GM23338 (cell line): ENCODE measurements around the gene NKAIN2. TPM values are rescaled to one million over a fixed set of nuclear protein-coding genes. Genes with fewer than 3 reads are reported as not detected.

Experiments
- ATAC-seq: fragments of 200-7000 bp; cut with Tn5 transposase; 3 replicates; pipeline ENCODE4 v1.9.1; 2020
- DNase-seq: peaks from one replicate; pipeline ENCODE4 v3.0.0-alpha.2; 2015; ENCODE audit warnings: low spot score
- H2AFZ ChIP-seq: fragments of 200-600 bp; sonication (generic); 2 replicates; pipeline ENCODE4 v1.8.0; 2016; ENCODE audit warnings: antibody characterized with exemption, mild to moderate bottlenecking, moderate library complexity
- H3F3A ChIP-seq: fragments of 200-600 bp; sonication (generic); replicated peaks from 2 replicates; pipeline ENCODE4 v1.8.0; 2017; ENCODE audit warnings: antibody characterized with exemption, mixed run types, low read depth
- H3K27ac ChIP-seq: fragments of 200-600 bp; sonication (generic); 2 replicates; pipeline ENCODE4 v1.6.1; 2016; ENCODE audit warnings: low read depth
- H3K27me3 ChIP-seq: fragments of 200-600 bp; sonication (generic); 2 replicates; pipeline ENCODE4 v1.8.0; 2016; ENCODE audit warnings: mild to moderate bottlenecking, mixed run types, moderate library complexity; ENCODE audit not compliant: insufficient read depth
- H3K36me3 ChIP-seq: fragments of 200-600 bp; sonication (generic); 2 replicates; pipeline ENCODE4 v1.8.0; 2016; ENCODE audit warnings: mild to moderate bottlenecking; ENCODE audit not compliant: insufficient read depth
- H3K4me1 ChIP-seq: fragments of 200-600 bp; sonication (generic); 2 replicates; pipeline ENCODE4 v1.8.0; 2016; ENCODE audit warnings: mild to moderate bottlenecking, moderate library complexity; ENCODE audit not compliant: insufficient read depth
- H3K4me2 ChIP-seq: fragments of 200-600 bp; sonication (generic); 2 replicates; pipeline ENCODE4 v1.7.1; 2017; ENCODE audit warnings: mixed run types
- H3K4me3 ChIP-seq: fragments of 200-600 bp; sonication (generic); 2 replicates; pipeline ENCODE4 v1.6.1; 2016; ENCODE audit warnings: mixed run types
- H3K79me2 ChIP-seq: fragments of 200-600 bp; sonication (generic); replicated peaks from 2 replicates; pipeline ENCODE4 v1.8.0; 2017; ENCODE audit warnings: mild to moderate bottlenecking; ENCODE audit not compliant: insufficient read depth
- H3K9me2 ChIP-seq: fragments of 200-600 bp; sonication (generic); 2 replicates; pipeline ENCODE4 v1.8.0; 2017; ENCODE audit not compliant: insufficient read depth
- H4K20me1 ChIP-seq: fragments of 200-600 bp; sonication (generic); replicated peaks from 2 replicates; pipeline ENCODE4 v1.8.0; 2017; ENCODE audit warnings: mild to moderate bottlenecking; ENCODE audit not compliant: insufficient read depth
- H3K27ac Mint-ChIP-seq: 2 replicates; pipeline ENCODE4 v1.8.0; 2020; ENCODE audit warnings: inconsistent platforms, mild to moderate bottlenecking, moderate library complexity, mixed read lengths
- H3K27me3 Mint-ChIP-seq: 3 replicates; pipeline ENCODE4 v1.8.0; 2022; ENCODE audit warnings: low read depth, mild to moderate bottlenecking, moderate library complexity, mixed read lengths, inconsistent platforms; ENCODE audit not compliant: insufficient read depth, poor library complexity
- H3K36me3 Mint-ChIP-seq: 3 replicates; pipeline ENCODE4 v1.8.0; 2021; ENCODE audit warnings: low read depth, mild to moderate bottlenecking, inconsistent platforms, moderate library complexity, mixed read lengths
- H3K4me1 Mint-ChIP-seq: 3 replicates; pipeline ENCODE4 v1.8.0; 2020; ENCODE audit warnings: mild to moderate bottlenecking, inconsistent platforms, mixed read lengths
- H3K4me3 Mint-ChIP-seq: 3 replicates; pipeline ENCODE4 v1.8.0; 2021; ENCODE audit warnings: moderate library complexity, mild to moderate bottlenecking, inconsistent platforms, mixed read lengths
- H3K9me3 Mint-ChIP-seq: 3 replicates; pipeline ENCODE4 v1.8.0; 2020; ENCODE audit warnings: moderate library complexity, mild to moderate bottlenecking, inconsistent platforms, mixed read lengths
- CREB1 ChIP-seq: fragments of 250-450 bp; sonication (Bioruptor Pico); IDR thresholded peaks from 2 replicates; pipeline ENCODE4 v1.5.0; 2020; ENCODE audit warnings: low read depth, mild to moderate bottlenecking, moderate library complexity
- EZH2 ChIP-seq: fragments of 200-600 bp; sonication (generic); IDR thresholded peaks from one replicate; pipeline ENCODE4 v1.8.0; 2017; ENCODE audit warnings: antibody characterized with exemption, mild to moderate bottlenecking, low read depth; ENCODE audit not compliant: unreplicated experiment
- NANOG ChIP-seq: IDR thresholded peaks from 2 replicates; pipeline ENCODE4 v1.6.1; 2016; ENCODE audit warnings: antibody characterized with exemption, borderline replicate concordance
- STAT1 ChIP-seq: IDR thresholded peaks from one replicate; pipeline ENCODE4 v1.6.1; 2016; ENCODE audit warnings: antibody characterized with exemption; ENCODE audit not compliant: unreplicated experiment
- polyA plus RNA-seq: library from polyadenylated mRNA; unstranded; fragments of >200 nt; fragmentation: Nextera tagmentation; extraction: Ambion mirVana; gene quantifications from 2 replicates; pipeline ENCODE4 v1.2.1, GENCODE V29; 2016
- total RNA-seq: library from RNA; depleted of rRNA; stranded (reverse); fragments of >200 nt; shearing (Covaris generic); gene quantifications from 2 replicates; pipeline ENCODE4 v1.2.3, GENCODE V29; 2014; rRNA removed
- TF ChIP-seq, protein P1 (sequence below): fragments of 250-450 bp; sonication (Bioruptor Pico); IDR thresholded peaks from 2 replicates; pipeline ENCODE4 v1.5.0; 2020; ENCODE audit warnings: mild to moderate bottlenecking, moderate library complexity

NKAIN2 gene
- total and polyA plus RNA-seq, 2 experiments from 2014 or later, result 0.39 to 1.1 TPM

DNA sequence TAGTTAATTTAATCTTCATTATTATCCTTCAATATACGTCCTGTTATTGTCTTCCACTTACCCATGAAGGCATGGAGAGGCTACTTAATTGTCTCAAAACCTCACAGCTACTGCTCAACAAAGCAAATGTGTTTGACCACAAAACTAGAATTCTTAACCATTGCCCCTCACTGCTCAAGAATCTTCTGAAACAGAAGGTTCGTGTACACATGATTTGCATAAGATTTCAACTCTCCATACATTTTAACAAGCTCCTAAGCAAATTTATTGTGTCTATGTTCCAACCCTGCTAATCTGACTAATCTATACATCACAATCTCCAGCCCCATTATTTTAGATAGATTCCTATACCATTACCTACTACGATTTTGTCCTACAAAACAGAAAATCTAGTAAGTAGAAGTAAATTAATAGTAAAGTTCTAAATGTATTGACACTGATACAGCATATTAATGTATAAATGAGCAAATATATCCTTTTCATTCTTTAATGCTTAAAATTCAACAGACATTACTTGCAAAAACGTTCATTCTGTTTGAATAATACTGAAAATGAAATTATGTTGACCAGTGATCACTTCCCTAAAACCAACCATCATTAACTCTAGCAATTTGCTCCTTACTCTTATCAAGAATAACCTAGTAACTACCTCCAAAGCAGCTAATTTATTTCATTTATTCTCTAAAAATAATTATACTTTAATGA is 1068.8 kb downstream of the NKAIN2 start (continued):
- TF ChIP-seq, protein P1, sequence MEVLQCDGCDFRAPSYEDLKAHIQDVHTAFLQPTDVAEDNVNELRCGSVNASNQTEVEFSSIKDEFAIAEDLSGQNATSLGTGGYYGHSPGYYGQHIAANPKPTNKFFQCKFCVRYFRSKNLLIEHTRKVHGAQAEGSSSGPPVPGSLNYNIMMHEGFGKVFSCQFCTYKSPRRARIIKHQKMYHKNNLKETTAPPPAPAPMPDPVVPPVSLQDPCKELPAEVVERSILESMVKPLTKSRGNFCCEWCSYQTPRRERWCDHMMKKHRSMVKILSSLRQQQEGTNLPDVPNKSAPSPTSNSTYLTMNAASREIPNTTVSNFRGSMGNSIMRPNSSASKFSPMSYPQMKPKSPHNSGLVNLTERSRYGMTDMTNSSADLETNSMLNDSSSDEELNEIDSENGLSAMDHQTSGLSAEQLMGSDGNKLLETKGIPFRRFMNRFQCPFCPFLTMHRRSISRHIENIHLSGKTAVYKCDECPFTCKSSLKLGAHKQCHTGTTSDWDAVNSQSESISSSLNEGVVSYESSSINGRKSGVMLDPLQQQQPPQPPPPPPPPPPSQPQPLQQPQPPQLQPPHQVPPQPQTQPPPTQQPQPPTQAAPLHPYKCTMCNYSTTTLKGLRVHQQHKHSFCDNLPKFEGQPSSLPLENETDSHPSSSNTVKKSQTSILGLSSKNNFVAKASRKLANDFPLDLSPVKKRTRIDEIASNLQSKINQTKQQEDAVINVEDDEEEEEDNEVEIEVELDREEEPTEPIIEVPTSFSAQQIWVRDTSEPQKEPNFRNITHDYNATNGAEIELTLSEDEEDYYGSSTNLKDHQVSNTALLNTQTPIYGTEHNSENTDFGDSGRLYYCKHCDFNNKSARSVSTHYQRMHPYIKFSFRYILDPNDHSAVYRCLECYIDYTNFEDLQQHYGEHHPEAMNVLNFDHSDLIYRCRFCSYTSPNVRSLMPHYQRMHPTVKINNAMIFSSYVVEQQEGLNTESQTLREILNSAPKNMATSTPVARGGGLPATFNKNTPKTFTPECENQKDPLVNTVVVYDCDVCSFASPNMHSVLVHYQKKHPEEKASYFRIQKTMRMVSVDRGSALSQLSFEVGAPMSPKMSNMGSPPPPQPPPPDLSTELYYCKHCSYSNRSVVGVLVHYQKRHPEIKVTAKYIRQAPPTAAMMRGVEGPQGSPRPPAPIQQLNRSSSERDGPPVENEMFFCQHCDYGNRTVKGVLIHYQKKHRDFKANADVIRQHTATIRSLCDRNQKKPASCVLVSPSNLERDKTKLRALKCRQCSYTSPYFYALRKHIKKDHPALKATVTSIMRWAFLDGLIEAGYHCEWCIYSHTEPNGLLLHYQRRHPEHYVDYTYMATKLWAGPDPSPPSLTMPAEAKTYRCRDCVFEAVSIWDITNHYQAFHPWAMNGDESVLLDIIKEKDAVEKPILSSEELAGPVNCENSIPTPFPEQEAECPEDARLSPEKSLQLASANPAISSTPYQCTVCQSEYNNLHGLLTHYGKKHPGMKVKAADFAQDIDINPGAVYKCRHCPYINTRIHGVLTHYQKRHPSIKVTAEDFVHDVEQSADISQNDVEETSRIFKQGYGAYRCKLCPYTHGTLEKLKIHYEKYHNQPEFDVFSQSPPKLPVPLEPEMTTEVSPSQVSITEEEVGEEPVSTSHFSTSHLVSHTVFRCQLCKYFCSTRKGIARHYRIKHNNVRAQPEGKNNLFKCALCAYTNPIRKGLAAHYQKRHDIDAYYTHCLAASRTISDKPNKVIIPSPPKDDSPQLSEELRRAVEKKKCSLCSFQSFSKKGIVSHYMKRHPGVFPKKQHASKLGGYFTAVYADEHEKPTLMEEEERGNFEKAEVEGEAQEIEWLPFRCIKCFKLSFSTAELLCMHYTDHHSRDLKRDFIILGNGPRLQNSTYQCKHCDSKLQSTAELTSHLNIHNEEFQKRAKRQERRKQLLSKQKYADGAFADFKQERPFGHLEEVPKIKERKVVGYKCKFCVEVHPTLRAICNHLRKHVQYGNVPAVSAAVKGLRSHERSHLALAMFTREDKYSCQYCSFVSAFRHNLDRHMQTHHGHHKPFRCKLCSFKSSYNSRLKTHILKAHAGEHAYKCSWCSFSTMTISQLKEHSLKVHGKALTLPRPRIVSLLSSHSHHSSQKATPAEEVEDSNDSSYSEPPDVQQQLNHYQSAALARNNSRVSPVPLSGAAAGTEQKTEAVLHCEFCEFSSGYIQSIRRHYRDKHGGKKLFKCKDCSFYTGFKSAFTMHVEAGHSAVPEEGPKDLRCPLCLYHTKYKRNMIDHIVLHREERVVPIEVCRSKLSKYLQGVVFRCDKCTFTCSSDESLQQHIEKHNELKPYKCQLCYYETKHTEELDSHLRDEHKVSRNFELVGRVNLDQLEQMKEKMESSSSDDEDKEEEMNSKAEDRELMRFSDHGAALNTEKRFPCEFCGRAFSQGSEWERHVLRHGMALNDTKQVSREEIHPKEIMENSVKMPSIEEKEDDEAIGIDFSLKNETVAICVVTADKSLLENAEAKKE (CRISPR knock-in tag), result no peak
- TF ChIP-seq NANOG (no peak), EZH2 (no peak)

DNA sequence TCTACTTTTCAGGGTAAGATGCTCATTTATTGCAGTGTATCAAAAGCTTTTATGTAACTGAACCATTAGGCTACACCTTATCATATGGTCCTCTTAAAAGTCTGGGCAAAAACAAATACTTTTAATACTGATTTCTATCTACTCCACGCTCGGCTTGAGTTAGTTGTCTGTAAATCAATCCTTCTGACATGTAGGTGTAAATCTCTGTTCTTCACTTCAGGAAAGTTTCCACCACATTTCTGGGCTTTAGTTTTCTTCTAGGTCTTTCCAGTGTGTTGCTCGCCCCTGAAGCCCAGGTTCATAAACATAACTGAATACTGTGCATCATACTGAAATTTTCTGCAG is 1069.4 kb downstream of the NKAIN2 start:
- Mint-ChIP-seq H3K9me3 (no peaks in the 10 kb centered on the region), H3K4me3 (no peak overlapping the region), H3K27ac (no peak overlapping the region), H3K4me1 (no peaks in the 10 kb centered on the region), H3K36me3 (no peaks in the 10 kb centered on the region), H3K27me3 (no peaks in the 10 kb centered on the region)
- Histone ChIP-seq H3K27me3 (no peaks in the 10 kb centered on the region), H3K79me2 (no peaks in the 10 kb centered on the region), H3K36me3 (no peaks in the 10 kb centered on the region), H3K9me2 (no peaks in the 10 kb centered on the region), H3F3A (no peaks in the 10 kb centered on the region), H3K27ac (no peak overlapping the region), H3K4me1 (no peaks in the 10 kb centered on the region), H2AFZ (no peak overlapping the region), H4K20me1 (no peaks in the 10 kb centered on the region), H3K4me2 (no peak overlapping the region), H3K4me3 (no peak overlapping the region)
- ATAC-seq (no peak), DNase-seq (no peak)
- TF ChIP-seq STAT1 (no peak), CREB1 (CRISPR knock-in tag) (no peak)

Other genes starting within 250 kb of the NKAIN2 start
- 23.1 and 35.5 TPM in 2 replicates for gene TRDN, start 166.9 kb upstream of the NKAIN2 start, total RNA-seq
- 104 and 137 TPM in 2 replicates for gene TRDN, start 166.9 kb upstream of the NKAIN2 start, polyA plus RNA-seq